ENCODE data around the gene DENND11.

Gene DENND11, protein sequence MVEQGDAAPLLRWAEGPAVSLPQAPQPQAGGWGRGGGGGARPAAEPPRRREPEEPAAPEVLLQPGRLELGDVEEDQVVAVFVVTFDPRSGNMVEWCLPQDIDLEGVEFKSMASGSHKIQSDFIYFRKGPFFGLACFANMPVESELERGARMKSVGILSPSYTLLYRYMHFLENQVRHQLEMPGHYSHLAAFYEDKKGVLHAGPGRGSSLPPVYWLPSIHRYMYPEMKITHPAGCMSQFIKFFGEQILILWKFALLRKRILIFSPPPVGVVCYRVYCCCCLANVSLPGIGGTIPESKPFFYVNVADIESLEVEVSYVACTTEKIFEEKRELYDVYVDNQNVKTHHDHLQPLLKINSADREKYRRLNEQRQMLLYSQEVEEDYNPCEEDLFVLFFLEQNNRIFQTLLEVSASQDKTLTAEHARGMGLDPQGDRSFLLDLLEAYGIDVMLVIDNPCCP

DNA sequence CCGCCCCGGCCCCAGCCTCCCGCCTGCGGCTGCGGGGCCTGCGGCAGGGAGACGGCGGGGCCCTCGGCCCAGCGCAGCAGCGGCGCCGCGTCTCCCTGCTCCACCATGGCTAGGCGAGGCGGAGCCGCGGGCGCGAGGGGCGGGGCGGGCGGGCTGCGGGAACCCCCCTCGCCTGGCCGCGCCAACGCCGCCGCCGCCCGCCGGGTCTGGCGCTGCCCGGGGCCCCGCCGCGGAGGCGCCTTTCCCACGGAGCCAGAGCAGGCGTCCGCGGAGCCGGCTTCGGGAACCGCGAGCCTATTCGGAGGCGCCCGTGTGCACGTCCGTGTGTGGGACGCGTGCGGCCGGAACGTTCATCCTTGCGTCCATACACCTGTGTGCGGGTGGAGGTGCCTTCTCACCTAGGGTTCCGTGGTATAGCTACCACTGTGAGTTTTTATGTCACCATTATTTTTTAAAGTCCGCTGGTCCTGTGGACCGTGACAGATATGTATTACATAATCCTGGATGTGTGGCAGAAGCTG, at the start of gene DENND11:
DENND11 (minus strand) TSS at position 120 of the 521 bp plus-strand sequence; CDS start at position 107, 13 bp downstream.
- DNase-seq: peak; percentile 46

- DNase-seq: no peak
Measured at GRCh38 chr7:141748396-141748795, 46.4 kb upstream of the DENND11 start.

- DNase-seq: no peak
Measured at GRCh38 chr7:141744131-141744530, 42.2 kb upstream of the DENND11 start.

GRCh38 chr7:141742229-141742628, 40.3 kb upstream of the DENND11 start:
- DNase-seq: no peak

- no peak for DNase-seq
Measured at GRCh38 chr7:141739250-141739649, 37.3 kb upstream of the DENND11 start.

DNA sequence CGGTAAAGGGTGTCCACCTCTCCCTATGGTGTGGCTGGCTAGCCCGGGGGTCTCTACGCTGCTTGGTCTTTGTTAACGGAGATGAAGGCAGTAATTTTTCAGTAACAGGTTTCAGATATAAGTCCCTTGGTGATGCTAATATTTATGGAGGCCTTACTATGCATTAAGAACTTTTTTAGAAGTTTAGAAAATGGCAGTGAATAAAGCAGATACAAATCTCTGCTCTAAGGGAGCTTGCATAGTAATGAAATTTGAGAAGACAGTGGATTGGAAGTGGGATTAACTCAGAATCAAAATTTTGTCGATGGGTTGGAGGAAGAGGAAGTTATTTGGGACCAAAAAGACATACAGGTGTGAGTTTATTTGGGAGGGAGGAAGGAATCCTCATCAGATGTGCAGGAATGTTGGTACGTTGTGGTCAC, 36.6 kb upstream of the DENND11 start:
- DNase-seq: no peak

- DNase-seq: peak; percentile 94
Measured at GRCh38 chr7:141737836-141738591, 36.0 kb upstream of the DENND11 start, which contains the start of gene SSBP1. Gene SSBP1, plus strand, starts transcription at chr7:141738358. Its CDS starts 809 bp downstream, at chr7:141739167.

DNA sequence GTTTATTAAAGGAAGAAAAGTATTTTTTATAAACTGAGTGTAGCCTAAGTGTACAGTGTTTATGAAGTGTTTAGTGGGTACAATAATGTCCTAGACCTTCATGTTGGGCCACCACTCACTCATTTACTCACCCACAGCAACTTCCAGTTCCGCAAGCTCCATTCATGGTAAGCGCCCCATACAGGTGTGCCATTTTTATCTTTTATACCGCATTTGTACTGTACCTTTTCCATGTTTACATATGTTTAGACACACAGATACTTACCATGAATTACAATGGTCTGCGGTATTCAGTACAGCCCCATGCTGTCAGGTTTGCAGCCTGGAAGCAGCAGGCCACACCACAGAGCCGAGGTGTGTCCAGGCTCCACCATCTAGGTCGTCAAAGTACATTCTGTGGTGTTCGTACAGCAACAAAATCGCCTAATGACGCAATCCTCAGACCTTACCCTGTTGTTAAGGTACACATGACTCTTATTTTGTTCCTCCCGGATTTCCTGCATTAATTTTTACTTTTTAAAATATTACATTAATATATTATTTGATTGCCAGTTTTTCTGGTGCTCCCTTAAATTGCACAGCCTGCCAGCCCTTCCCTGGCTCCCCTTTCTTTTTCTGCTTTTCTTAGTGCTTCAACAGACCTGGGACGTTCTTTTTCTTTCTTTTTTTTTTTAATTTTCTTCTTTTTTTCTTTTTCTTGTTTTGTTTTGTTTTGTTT, 35.3 kb upstream of the DENND11 start:
- DNase-seq: no peak

DNA sequence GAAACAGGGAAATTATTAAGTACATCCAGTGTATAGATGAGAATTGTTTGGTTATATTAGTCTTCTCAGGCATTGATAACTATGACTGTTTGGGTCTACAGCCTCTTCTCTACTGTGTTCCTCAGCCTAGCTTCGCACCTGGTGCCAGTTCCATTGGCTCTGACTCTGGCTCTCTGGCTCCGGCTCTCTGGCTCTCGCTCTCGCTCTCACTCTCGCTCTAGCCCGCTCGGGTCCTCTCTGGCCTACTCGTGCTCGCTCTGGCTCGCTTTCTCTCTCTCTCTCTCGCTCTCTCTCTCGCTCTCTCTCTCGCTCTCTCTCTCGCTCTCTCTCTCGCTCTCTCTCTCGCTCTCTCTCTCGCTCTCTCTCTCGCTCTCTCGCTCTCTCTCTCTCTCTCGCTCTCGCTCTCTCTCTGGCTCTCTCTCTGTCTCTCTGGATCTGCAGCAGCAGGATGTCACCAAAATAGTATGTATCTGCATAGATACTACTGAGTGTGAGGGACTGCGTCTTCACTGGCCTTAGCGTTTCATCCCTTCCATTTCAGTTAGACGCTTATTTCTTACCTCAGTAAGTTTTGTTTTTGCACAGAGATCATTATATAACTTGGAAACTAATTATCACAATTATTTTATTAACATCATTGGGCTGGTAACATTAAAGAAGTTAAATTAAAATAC, 29.6 kb upstream of the DENND11 start:
- no peak for DNase-seq

DNA sequence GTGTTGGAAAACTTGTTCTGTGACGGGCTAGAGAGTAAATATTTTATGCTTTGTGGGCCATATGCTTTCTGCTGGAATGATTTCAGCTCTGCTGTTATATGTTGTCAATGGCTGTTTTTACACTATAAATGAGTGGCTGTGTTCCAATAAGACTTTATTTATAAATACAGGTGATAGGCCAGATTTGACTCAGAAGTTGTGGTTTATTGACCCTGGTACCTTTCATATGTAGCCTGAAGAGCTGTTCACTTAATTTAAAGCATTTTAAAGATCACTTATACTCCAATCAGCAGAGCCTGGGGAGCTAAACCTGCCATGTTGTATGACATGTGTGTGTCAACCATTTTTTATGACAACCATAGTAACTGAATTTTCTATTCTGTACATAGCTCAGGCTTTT, 27.1 kb upstream of the DENND11 start:
- no peak for DNase-seq

- DNase-seq: no peak
Measured at GRCh38 chr7:141722529-141722928, 20.6 kb upstream of the DENND11 start.

GRCh38 chr7:141717450-141717849, 15.5 kb upstream of the DENND11 start:
- DNase-seq: no peak

DNA sequence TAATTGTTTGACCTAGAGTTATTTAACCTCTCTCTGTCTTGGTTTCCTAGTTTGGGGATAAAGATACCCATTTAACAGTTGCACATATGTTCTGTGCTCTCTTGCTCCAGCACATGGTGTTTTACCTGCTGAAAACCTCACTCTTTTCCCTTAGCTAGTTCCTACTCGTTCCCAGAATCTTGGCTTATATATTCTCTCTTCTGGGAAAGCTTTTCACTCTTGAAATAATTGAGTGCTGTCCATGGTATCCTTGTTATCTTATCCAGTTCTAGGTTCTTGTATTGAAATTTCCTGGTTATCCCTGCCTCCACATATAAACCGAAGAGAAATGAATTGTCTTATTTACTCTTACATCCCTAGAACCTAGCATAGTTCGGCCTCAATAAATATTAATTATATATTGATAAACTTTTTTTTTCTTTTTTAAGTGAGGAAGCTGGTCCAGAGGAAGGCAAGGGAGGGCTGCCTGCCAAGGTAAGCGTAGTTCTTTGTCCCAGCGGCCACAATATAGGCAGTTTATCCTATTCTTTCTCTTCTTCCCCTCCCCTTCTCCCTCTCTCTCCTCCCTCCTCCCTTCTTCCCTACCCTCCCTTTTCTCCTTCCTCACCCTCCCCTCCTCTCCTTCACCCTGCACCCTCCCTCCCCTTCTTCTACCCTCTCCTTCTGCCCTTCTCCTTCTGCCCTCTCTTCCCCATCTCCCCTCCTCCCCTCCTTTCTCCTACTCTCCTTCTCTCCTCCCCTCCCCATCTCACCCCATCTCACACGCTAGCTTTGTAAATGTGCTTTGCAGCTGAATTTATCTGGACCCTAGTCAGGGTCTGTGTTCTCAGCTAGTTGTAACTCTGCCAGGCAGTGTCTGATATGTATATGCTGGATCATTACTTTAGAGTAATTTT, 14.1 kb upstream of the DENND11 start:
- DNase-seq: no peak

DNA sequence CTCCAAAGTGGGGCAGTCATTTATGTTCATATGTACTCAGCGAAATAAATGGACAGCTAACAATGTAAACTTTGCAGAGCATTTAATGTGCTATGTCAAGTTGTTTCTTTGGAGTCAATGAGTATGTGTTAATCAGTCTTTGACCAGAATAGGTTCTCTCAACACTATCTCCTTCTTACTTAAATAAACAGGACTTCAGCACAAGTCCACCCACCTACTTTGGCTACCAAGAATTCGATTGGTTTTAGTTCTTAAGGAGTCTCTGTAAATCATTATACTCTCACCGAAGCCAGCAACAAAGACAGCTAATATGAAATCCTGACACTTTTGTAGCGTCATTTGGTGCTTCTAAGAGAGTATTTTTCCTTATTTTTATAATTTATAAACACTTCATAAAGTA, 13.1 kb upstream of the DENND11 start:
- no peak for DNase-seq

DNA sequence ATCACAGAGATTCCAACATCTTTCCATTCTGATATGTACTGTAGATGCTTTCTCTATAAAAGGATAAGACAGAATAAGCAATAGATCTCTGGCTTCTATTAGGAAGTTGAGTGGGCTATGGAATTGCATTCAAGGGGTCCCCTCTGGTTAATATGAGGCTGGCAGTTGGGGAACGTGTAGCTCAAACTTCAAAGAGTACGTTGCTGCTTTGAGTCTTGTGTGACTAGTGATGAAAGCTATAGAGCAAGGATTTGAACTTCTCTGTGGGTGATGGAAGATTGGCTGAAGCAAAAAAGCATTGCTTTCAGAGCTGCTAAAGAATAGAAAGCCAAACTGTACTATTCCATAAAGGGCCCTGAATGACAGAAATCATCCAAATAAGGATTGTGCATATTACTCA, 12.6 kb upstream of the DENND11 start:
- DNase-seq: no peak

DNA sequence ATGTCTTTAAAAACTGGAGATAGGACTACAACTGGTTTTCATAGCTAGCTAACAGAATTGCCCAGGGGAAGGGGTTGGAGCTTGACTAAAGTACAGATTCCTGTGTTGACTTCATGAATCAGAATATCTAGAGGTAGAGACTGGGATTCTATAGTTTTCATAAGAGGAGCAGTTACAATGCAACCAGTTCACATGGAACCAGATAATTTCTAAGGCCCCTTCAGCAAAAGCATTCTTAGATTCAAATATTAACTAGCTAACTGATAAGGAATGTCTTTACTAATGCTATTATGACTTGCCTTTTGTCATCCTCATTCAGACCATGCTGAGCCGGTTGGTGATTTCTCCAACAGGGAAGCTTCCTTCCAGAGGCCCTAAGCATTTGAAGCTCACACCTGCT, 11.9 kb upstream of the DENND11 start:
- no peak for DNase-seq

DNA sequence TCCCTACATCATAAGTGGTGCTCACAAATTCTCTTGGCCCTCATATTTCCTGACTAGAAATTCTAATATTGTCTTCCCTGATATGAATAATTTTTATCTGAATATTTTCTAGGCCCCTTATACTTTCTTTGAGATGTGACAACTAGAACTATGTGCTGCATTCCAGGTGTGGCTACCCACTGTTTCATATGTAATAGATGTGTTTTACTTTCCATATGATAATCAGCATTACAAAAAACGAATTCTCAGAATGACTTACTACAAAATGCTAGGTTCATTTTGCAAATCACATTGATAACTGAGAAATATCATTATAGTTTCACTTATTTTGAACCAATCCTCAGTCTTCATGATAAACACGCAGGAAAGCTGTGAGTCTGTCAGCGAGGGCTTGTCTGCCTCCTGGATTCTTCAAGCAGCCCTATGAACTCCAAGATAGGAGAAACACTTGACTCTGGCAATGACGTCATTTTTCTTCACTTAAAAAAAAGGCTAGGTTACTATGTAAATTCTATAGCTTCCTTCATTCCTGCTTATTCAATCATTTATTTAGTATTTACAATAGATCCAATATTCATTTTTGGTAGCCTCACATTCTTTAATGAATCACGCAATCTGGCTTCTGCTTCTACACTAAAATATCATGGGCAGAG, 10.8 kb upstream of the DENND11 start:
- DNase-seq: no peak

DNA sequence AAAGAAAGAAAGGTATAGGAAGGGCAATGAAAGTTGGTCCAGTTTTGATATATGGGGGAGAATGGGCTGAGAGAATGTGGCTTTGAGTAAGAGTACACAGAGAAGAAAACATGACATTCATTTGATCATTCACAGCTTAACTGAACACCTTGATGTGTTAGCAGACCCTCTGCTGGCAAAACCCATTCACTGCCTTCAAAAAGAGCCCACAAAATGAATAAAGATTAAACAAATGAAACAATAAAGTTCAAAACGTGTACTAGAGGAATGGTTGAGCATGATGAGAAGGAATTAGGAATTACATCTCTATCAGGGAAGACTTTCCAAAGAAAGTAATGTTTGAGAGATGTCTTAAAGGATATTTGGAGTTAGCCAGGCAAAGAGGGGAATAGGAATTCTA, 8.3 kb upstream of the DENND11 start:
- DNase-seq: no peak

DNA sequence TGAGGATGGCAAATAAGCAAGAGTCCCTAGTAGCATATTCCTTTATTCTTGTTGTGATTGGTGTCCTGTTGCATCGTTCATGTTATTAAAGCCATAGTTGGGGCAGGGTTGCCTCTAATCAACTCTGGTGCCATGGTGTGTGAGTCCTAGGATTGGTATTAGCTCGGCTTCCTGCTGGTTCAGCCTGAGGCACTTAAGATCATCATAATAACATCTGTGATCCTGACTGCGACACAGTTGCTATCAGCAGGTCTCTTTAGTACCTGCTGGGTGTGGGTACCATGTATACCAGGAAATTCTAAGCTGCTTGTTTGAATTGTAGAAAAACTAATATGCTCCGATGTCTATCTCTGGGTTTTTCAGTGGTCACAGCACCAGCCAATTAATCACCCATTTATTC, 7.8 kb upstream of the DENND11 start:
- no peak for DNase-seq

DNA sequence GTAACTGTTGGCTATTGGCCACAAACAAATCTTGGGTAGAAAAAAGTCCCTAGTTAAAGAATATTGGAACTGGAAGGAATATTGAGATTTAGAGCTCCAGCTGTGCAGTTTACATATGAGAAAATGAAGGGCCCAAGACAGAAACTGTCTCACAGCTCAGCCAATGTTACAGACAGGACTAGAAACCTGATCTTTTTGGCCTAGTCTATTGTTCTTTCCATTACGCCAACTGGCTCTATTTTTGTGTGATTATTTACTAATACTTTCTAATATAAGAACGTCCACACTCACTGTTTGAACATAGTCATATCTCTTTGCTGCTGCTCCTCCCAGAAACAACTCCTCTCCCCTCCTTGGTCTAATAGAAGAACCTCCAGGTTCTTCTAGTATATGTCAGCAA, 7.4 kb upstream of the DENND11 start:
- no peak for DNase-seq

- DNase-seq: no peak
Measured at GRCh38 chr7:141708351-141708750, 6.4 kb upstream of the DENND11 start, which contains the start of gene WEE2. Gene WEE2, plus strand, starts transcription at chr7:141708353. Its CDS starts 406 bp downstream, at chr7:141708759.
